ENCODE measurements around the gene AGFG2. TPM values are rescaled to one million over a fixed set of nuclear protein-coding genes. Genes with fewer than 3 reads are reported as not detected.
A peak's percentile ranks its signal among the peaks of the same experiment; 100 is the strongest.

The AGFG2 gene
- total and polyA plus RNA-seq, 2 of the 13 experiments (the other 11 are each of a cell fraction or from before 2014, with no cell fraction given), result 125 to 132 TPM

GRCh38 chr7:100576384-100576993, 37.5 kb downstream of the AGFG2 start (continued):
- TF ChIP-seq PRDM10 (CRISPR knock-in tag; IDR thresholded peaks at IDR 0.05; ENCODE audit: low read depth) (no peak), POLR2AphosphoS2 (IDR thresholded peaks at IDR 0.05; ENCODE audit: low read depth, low read length) (peak; percentile 74; the same call in 1 of the 2 replicates), BRCA1 (CRISPR knock-in tag; IDR thresholded peaks at IDR 0.05) (no peak), CHD2 (IDR thresholded peaks at IDR 0.05; ENCODE audit: low read depth, low read length) (0 out of 2 replicates have a peak, but pooled peaks have one; percentile 26), HDAC6 (IDR thresholded peaks at IDR 0.05; ENCODE audit: low read depth, low read length) (no peak), POLR2G (IDR thresholded peaks at IDR 0.05; ENCODE audit: low read depth, low read length) (peak; percentile 50; the same call in 1 of the 2 replicates), FOXC1 (CRISPR knock-in tag; IDR thresholded peaks at IDR 0.05; ENCODE audit: borderline replicate concordance) (no peak), ZFP36L1 (CRISPR knock-in tag; IDR thresholded peaks at IDR 0.05) (no peak), NR1H2 (CRISPR knock-in tag; IDR thresholded peaks at IDR 0.05; ENCODE audit: borderline replicate concordance, low read depth) (no peak), ZNF160 (CRISPR knock-in tag; IDR thresholded peaks at IDR 0.05) (no peak), ARNT2 (CRISPR knock-in tag; IDR thresholded peaks at IDR 0.05; ENCODE audit: low read depth) (no peak), NFIC (IDR thresholded peaks at IDR 0.05; ENCODE audit: low read length) (no peak), ZNF121 (CRISPR knock-in tag; IDR thresholded peaks at IDR 0.05) (0 out of 2 replicates have a peak, but pooled peaks have one; percentile 44), ZNF543 (CRISPR knock-in tag; IDR thresholded peaks at IDR 0.05) (no peak), AGO2 (optimal IDR thresholded peaks at IDR 0.05; ENCODE audit: low read depth, low read length) (no peak), NFE2 (CRISPR knock-in tag; IDR thresholded peaks at IDR 0.05) (no peak), ZNF850 (CRISPR knock-in tag; conservative IDR thresholded peaks at IDR 0.05) (no peak)
- TF ChIP-seq, protein P1, sequence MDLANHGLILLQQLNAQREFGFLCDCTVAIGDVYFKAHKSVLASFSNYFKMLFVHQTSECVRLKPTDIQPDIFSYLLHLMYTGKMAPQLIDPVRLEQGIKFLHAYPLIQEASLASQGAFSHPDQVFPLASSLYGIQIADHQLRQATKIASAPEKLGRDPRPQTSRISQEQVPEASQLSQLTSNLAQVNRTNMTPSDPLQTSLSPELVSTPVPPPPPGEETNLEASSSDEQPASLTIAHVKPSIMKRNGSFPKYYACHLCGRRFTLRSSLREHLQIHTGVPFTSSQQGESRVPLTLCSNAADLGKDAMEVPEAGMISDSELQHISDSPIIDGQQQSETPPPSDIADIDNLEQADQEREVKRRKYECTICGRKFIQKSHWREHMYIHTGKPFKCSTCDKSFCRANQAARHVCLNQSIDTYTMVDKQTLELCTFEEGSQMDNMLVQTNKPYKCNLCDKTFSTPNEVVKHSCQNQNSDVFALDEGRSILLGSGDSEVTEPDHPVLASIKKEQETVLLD (CRISPR knock-in tag; IDR thresholded peaks at IDR 0.05; ENCODE audit: low read depth), result no peak
- TF ChIP-seq, protein P2, sequence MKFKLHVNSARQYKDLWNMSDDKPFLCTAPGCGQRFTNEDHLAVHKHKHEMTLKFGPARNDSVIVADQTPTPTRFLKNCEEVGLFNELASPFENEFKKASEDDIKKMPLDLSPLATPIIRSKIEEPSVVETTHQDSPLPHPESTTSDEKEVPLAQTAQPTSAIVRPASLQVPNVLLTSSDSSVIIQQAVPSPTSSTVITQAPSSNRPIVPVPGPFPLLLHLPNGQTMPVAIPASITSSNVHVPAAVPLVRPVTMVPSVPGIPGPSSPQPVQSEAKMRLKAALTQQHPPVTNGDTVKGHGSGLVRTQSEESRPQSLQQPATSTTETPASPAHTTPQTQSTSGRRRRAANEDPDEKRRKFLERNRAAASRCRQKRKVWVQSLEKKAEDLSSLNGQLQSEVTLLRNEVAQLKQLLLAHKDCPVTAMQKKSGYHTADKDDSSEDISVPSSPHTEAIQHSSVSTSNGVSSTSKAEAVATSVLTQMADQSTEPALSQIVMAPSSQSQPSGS (CRISPR knock-in tag; IDR thresholded peaks at IDR 0.05), result no peak
- TF ChIP-seq, protein P3, sequence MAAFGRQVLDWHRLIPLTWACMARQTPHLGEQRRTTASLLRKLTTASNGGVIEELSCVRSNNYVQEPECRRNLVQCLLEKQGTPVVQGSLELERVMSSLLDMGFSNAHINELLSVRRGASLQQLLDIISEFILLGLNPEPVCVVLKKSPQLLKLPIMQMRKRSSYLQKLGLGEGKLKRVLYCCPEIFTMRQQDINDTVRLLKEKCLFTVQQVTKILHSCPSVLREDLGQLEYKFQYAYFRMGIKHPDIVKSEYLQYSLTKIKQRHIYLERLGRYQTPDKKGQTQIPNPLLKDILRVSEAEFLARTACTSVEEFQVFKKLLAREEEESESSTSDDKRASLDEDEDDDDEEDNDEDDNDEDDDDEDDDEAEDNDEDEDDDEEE (CRISPR knock-in tag; IDR thresholded peaks at IDR 0.05), result no peak
- TF ChIP-seq, protein P4, sequence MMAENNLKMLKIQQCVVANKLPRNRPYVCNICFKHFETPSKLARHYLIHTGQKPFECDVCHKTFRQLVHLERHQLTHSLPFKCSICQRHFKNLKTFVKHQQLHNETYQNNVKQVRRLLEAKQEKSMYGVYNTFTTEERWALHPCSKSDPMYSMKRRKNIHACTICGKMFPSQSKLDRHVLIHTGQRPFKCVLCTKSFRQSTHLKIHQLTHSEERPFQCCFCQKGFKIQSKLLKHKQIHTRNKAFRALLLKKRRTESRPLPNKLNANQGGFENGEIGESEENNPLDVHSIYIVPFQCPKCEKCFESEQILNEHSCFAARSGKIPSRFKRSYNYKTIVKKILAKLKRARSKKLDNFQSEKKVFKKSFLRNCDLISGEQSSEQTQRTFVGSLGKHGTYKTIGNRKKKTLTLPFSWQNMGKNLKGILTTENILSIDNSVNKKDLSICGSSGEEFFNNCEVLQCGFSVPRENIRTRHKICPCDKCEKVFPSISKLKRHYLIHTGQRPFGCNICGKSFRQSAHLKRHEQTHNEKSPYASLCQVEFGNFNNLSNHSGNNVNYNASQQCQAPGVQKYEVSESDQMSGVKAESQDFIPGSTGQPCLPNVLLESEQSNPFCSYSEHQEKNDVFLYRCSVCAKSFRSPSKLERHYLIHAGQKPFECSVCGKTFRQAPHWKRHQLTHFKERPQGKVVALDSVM (CRISPR knock-in tag; IDR thresholded peaks at IDR 0.05), result no peak
